Measurements from ENCODE around the gene APOO.

The APOO gene

DNA sequence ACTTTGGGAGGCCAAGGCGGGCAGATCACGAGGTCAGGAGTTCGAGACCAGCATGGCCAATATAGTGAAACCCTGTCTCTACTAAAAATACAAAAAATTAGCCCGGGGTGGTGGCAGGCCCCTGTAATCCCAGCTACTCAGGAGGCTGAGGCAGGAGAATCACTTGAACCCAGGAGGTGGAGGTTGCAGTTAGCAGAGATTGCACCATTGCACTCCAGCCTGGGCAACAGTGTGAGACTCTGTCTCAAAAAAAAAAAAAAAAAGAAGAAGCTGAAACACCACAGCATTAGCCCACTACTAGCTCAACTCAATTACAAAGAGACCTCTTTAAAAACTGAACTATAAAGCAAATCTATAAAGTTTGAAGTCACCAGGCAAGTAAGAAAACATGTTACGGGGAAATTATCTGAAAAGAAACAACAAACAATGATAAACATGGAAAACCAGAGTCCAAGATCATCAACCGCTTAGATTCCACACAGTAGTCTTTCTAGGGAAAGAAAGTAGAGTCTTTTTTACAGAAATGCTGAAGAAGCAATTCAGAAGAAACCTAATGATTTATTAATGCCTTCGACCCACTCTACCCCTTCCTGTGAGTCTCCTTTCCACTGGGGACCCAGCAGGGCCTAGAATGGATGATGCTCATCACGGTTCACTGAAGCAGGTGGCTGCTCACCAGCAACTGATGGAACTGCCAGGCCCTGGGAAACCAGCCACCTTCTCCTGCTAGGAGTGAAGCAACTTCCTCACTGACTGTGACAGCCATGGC, 118.2 kb downstream of the APOO start:
- no peak overlapping the region for H3K4me2 ChIP-seq (ENCODE audit: low read length)
- no peak overlapping the region for H3K9ac ChIP-seq
- TF ChIP-seq, protein P1, sequence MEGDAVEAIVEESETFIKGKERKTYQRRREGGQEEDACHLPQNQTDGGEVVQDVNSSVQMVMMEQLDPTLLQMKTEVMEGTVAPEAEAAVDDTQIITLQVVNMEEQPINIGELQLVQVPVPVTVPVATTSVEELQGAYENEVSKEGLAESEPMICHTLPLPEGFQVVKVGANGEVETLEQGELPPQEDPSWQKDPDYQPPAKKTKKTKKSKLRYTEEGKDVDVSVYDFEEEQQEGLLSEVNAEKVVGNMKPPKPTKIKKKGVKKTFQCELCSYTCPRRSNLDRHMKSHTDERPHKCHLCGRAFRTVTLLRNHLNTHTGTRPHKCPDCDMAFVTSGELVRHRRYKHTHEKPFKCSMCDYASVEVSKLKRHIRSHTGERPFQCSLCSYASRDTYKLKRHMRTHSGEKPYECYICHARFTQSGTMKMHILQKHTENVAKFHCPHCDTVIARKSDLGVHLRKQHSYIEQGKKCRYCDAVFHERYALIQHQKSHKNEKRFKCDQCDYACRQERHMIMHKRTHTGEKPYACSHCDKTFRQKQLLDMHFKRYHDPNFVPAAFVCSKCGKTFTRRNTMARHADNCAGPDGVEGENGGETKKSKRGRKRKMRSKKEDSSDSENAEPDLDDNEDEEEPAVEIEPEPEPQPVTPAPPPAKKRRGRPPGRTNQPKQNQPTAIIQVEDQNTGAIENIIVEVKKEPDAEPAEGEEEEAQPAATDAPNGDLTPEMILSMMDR (IDR thresholded peaks at IDR 0.05) = no peak
- H3K36me3 ChIP-seq (ENCODE audit: control insufficient read depth, insufficient read depth, low read length) = no peaks in the 10 kb centered on the region
- H3K4me3 ChIP-seq (ENCODE audit: low read depth, low read length) = no peak overlapping the region
- H2AFZ ChIP-seq = no peak overlapping the region
- H3K27ac ChIP-seq = no peak overlapping the region
- no peaks in the 10 kb centered on the region for H3K9me3 ChIP-seq (ENCODE audit: control insufficient read depth, low read length)
- H3K79me2 ChIP-seq = no peaks in the 10 kb centered on the region
- H3K27me3 ChIP-seq (ENCODE audit: control insufficient read depth, insufficient read depth, low read length) = no peaks in the 10 kb centered on the region
- no peaks in the 10 kb centered on the region for H3K4me1 ChIP-seq

DNA sequence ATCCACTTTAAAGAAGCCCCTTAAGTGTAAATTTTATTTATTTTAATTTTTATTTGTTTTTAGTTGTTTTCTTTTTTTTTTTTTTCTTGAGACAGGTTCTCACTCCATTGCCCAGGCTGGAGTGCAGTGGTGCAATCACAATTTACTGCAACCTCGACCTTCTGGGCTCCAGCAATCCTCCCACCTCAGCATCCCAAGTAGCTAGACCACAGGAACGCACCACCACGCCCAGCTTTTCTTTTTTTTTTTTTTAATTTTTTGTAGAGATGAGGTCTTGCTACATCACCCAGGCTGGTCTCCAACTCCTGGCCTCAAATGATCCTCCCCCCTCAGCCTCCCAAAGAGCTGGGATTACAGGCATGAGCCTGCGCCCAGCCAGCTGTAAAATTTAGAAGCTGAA, 118.8 kb downstream of the APOO start:
- no peaks in the 10 kb centered on the region for H3K36me3 ChIP-seq (ENCODE audit: control insufficient read depth, insufficient read depth, low read length)
- H3K27ac ChIP-seq = no peak overlapping the region
- no peak overlapping the region for H3K4me3 ChIP-seq (ENCODE audit: low read depth, low read length)
- no peak overlapping the region for H3K9ac ChIP-seq
- H3K27me3 ChIP-seq (ENCODE audit: control insufficient read depth, insufficient read depth, low read length) = no peaks in the 10 kb centered on the region
- TF ChIP-seq, protein P1 (IDR thresholded peaks at IDR 0.05) = no peak
- no peaks in the 10 kb centered on the region for H3K79me2 ChIP-seq
- H3K4me1 ChIP-seq = no peaks in the 10 kb centered on the region
- H3K9me3 ChIP-seq (ENCODE audit: control insufficient read depth, low read length) = no peaks in the 10 kb centered on the region
- H3K4me2 ChIP-seq (ENCODE audit: low read length) = no peak overlapping the region
- no peak overlapping the region for H2AFZ ChIP-seq

DNA sequence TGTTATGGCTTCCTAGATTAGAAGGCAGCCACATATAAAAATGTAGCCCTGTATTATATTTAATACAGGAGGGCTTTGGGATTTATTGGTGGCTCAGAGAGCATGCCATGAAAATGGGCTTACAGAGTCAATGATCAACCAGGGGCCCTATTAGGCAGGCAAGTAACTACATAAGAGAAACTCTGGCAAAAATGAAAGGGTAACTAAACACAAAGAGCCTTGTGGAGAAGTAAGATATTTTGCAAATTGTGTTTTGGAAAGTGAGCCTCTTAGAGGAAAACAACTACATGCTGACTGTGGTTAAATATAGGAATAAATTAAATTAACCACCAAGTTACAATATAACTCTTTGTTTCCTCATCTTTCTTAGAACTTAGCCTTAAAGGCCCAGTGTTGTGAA, 119.2 kb downstream of the APOO start:
- no peak overlapping the region for H3K27ac ChIP-seq
- H3K4me2 ChIP-seq (ENCODE audit: low read length) = no peak overlapping the region
- H3K9ac ChIP-seq = no peak overlapping the region
- TF ChIP-seq, protein P1 (IDR thresholded peaks at IDR 0.05) = no peak
- no peak overlapping the region for H3K4me3 ChIP-seq (ENCODE audit: low read depth, low read length)
- H3K79me2 ChIP-seq = no peaks in the 10 kb centered on the region
- H3K4me1 ChIP-seq = no peaks in the 10 kb centered on the region
- H3K27me3 ChIP-seq (ENCODE audit: control insufficient read depth, insufficient read depth, low read length) = no peaks in the 10 kb centered on the region
- no peaks in the 10 kb centered on the region for H3K9me3 ChIP-seq (ENCODE audit: control insufficient read depth, low read length)
- H2AFZ ChIP-seq = peak overlapping the region; percentile 38
- H3K36me3 ChIP-seq (ENCODE audit: control insufficient read depth, insufficient read depth, low read length) = no peaks in the 10 kb centered on the region

DNA sequence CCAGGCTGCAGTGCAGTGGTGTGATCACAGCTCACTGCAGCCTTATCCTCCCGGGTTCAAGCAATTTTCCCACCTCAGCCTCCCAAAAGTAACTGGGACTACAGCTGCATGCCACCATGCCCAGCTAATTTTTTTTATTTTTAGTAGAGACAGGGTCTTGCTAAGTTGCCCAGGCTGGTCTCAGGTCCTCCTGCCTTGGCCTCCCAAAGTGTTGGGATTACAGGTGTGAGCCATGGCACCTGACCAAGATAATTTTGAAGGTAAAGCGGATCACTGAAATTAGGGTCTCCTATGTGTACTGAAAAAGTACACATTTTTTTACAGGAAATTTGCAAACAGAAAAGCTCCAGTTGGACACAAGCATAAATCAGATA, 120.0 kb downstream of the APOO start:
- Histone ChIP-seq H3K27ac (no peak overlapping the region), H2AFZ (no peak overlapping the region), H3K9ac (no peak overlapping the region), H3K27me3 (ENCODE audit: control insufficient read depth, insufficient read depth, low read length) (no peaks in the 10 kb centered on the region), H3K4me3 (ENCODE audit: low read depth, low read length) (no peak overlapping the region), H3K9me3 (ENCODE audit: control insufficient read depth, low read length) (no peaks in the 10 kb centered on the region), H3K79me2 (no peaks in the 10 kb centered on the region), H3K36me3 (ENCODE audit: control insufficient read depth, insufficient read depth, low read length) (no peaks in the 10 kb centered on the region), H3K4me1 (no peaks in the 10 kb centered on the region), H3K4me2 (ENCODE audit: low read length) (no peak overlapping the region)
- TF ChIP-seq, protein P1 (IDR thresholded peaks at IDR 0.05) = no peak

DNA sequence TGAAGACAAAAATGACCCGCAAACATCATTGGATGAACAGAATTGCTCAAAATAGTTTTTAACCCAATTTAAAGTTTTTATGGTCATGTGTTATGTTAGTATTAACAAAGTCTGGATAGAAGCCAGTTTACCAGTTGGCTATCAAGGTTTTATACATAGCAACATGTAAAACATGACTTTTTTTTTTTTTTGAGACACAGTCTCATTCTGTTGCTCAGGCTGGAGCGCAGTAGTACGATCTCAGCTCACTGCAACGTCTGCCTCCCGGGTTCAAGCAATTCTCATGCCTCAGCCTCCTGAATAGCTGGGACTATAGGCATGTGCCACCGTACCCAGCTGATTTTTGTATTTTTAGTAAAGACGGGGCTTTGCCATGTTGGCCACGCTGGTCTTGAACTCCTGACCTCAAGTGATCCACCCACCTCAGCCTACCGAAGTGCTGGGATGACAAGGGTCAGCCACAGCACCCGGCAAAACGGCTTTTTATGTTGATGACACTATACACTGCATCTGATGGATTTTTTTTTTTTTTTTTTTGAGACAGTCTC, 121.4 kb downstream of the APOO start:
- Histone ChIP-seq H3K36me3 (ENCODE audit: control insufficient read depth, insufficient read depth, low read length) (no peaks in the 10 kb centered on the region), H2AFZ (no peak overlapping the region), H3K4me2 (ENCODE audit: low read length) (peak overlapping the region; percentile 67), H3K9ac (no peak overlapping the region), H3K4me3 (ENCODE audit: low read depth, low read length) (no peak overlapping the region), H3K4me1 (no peaks in the 10 kb centered on the region), H3K79me2 (no peaks in the 10 kb centered on the region), H3K27me3 (ENCODE audit: control insufficient read depth, insufficient read depth, low read length) (no peaks in the 10 kb centered on the region), H3K9me3 (ENCODE audit: control insufficient read depth, low read length) (no peaks in the 10 kb centered on the region), H3K27ac (no peak overlapping the region)
- TF ChIP-seq, protein P1 (IDR thresholded peaks at IDR 0.05) = no peak
